Immature natural killer cell (primary cell): Measurements from ENCODE around the gene ZNF799. TPM values are rescaled to one million over a fixed set of nuclear protein-coding genes. Genes with fewer than 3 reads are reported as not detected.
"Not testable (repeated sequence)": the region's sequence is repeated elsewhere in the genome, so short reads cannot be mapped to it uniquely, and the experiment has no call there.

Source experiments
- DNase-seq, 3 donors: peaks; one replicate each; pipeline ENCODE4 v3.0.0; 2022; ENCODE audit warnings: mixed read lengths in 1 of 3
- H3K27ac Mint-ChIP-seq, 6 donors: one replicate each; pipeline ENCODE4 v1.8.0; 2020; ENCODE audit warnings: mixed read lengths in 6 of 6, mild to moderate bottlenecking in 5 of 6, inconsistent platforms in 4 of 6, moderate library complexity in 3 of 6
- H3K27me3 Mint-ChIP-seq, 3 donors: one replicate each; pipeline ENCODE4 v1.8.0; 2020 to 2021; ENCODE audit warnings: low read depth in 3 of 3, mild to moderate bottlenecking in 3 of 3, mixed read lengths in 3 of 3, moderate library complexity in 3 of 3, inconsistent platforms in 1 of 3
- H3K36me3 Mint-ChIP-seq, 3 donors: one replicate each; pipeline ENCODE4 v1.8.0; 2020; ENCODE audit warnings: mixed read lengths in 3 of 3, inconsistent platforms in 2 of 3, mild to moderate bottlenecking in 2 of 3
- H3K4me1 Mint-ChIP-seq, 2 donors: one replicate each; pipeline ENCODE4 v1.8.0; 2020; ENCODE audit warnings: inconsistent platforms in 2 of 2, mild to moderate bottlenecking in 2 of 2, mixed read lengths in 2 of 2, moderate library complexity in 1 of 2
- H3K4me3 Mint-ChIP-seq, 5 donors: one replicate each; pipeline ENCODE4 v1.8.0; 2020; ENCODE audit warnings: mild to moderate bottlenecking in 5 of 5, mixed read lengths in 5 of 5, inconsistent platforms in 3 of 5, moderate library complexity in 3 of 5
- H3K9me3 Mint-ChIP-seq, 6 donors: one replicate each; pipeline ENCODE4 v1.8.0; 2020; ENCODE audit warnings: mild to moderate bottlenecking in 6 of 6, mixed read lengths in 6 of 6, inconsistent platforms in 4 of 6, moderate library complexity in 3 of 6
- polyA plus RNA-seq, 3 donors: library from polyadenylated mRNA; unstranded; fragments of 300-500 nt; fragmentation: Illumina TruSeq; gene quantifications; one replicate each; pipeline ENCODE4 v1.2.3, GENCODE V29; 2021

ZNF799 gene
- 1 to 10 TPM; 4.5 to 9.1 (median 4.7) TPM for polyA plus RNA-seq

DNA sequence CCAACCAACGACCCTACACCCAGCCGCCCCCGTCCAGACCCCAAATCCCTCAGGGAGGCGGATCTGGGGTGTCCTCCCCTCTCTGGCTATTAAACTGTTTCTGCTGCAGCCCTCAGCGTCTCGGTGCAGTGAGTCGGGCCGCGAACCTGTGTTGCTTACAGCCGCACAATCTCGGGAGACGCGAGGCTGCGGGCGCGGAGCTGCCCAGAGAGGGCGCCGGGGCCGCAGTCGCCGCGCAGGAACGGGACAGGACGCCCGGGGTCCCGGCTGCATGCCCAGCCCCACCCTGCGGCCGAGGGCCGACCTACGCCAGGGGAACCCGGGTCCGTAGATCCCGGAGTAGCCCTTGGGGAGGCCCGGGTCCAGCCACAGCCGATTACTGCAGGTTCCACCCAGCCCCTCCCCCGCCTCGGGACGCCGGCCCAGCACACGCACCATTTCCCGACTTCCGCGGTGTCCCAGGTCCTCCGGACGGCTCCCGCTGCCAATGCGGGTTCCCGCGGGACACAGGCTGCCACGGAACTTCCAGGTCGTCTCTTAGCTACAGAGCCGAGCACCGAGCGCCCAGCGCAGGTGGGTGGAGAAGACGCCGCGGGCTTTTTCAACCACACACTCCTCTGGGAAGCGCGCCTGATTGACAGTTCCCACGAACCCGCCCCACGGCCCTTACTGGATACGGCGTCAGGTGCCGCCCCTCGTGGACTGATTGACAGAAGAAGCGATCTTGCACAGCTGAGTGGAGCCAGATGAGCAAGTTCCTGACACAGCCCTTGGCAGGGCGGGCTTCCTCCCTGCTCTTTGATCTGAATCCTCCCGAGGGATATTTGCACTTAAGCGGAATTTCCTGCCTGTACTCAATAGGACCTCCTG is at the start of gene ZNF799:
Gene ZNF799, minus strand, starts transcription at position 639 of the 870 bp plus-strand sequence. Its CDS starts 201 bp downstream, at position 438.
- peak within 1 kb of the TSS; percentile 95 to 97 (median 97) for H3K4me3 Mint-ChIP-seq
- H3K4me1 Mint-ChIP-seq = peaks cover 23 to 36% of the 10 kb centered on the region in 2 donors
- H3K27me3 Mint-ChIP-seq = peaks cover 10 to 14% (median 11%) of the 10 kb centered on the region in 3 donors
- peak; percentile 78 to 81 (median 80) for DNase-seq
- H3K9me3 Mint-ChIP-seq = no peaks in the 10 kb centered on the region
- H3K27ac Mint-ChIP-seq = peak within 1 kb of the TSS; percentile 77 to 92 (median 88)
- H3K36me3 Mint-ChIP-seq = peaks cover 0 to 9% (median 0%) of the 10 kb centered on the region in 3 donors

- Mint-ChIP-seq H3K27ac (no peak overlapping the region), H3K9me3 (peaks cover 12 to 50% (median 16%) of the 10 kb centered on the region in 6 donors), H3K36me3 (peaks cover 13 to 18% (median 16%) of the 10 kb centered on the region in 3 donors), H3K27me3 (peaks cover 0 to 6% (median 2%) of the 10 kb centered on the region in 3 donors), H3K4me3 (peak overlapping the region in 1 of 5 donors; percentile 2), H3K4me1 (no peaks in the 10 kb centered on the region)
- no peak for DNase-seq
Observed at GRCh38 chr19:12450844-12451243, 49.8 kb upstream of the ZNF799 start.

GRCh38 chr19:12448808-12449207 is 47.7 kb upstream of the ZNF799 start:
- Mint-ChIP-seq H3K27ac (no peak overlapping the region), H3K9me3 (peaks cover 15 to 49% (median 20%) of the 10 kb centered on the region in 6 donors), H3K27me3 (peaks cover 2 to 5% (median 2%) of the 10 kb centered on the region in 3 donors), H3K4me1 (no peaks in the 10 kb centered on the region), H3K4me3 (no peak overlapping the region), H3K36me3 (peaks cover 11 to 13% (median 13%) of the 10 kb centered on the region in 3 donors)
- DNase-seq = no peak

- DNase-seq = peak; percentile 98 to 99 (median 98)
- Mint-ChIP-seq H3K4me3 (peak within 1 kb of the TSS; percentile 99 to 100 (median 100)), H3K9me3 (peaks cover 0 to 8% (median 5%) of the 10 kb centered on the region in 6 donors), H3K27ac (peak within 1 kb of the TSS; percentile 93 to 98 (median 96)), H3K27me3 (peaks cover 0 to 8% (median 5%) of the 10 kb centered on the region in 3 donors), H3K4me1 (peaks cover 15 to 20% of the 10 kb centered on the region in 2 donors), H3K36me3 (peaks cover 0 to 4% (median 0%) of the 10 kb centered on the region in 3 donors)
Observed at GRCh38 chr19:12440541-12441316, 39.7 kb upstream of the ZNF799 start, which contains the start of gene ZNF443. TSS of gene ZNF443 (minus strand) at chr19:12441021. CDS start at chr19:12440914, 107 bp downstream.

GRCh38 chr19:12439686-12440540 is 38.8 kb upstream of the ZNF799 start:
- peak overlapping the region; percentile 39 to 93 (median 84) for H3K27ac Mint-ChIP-seq

DNA sequence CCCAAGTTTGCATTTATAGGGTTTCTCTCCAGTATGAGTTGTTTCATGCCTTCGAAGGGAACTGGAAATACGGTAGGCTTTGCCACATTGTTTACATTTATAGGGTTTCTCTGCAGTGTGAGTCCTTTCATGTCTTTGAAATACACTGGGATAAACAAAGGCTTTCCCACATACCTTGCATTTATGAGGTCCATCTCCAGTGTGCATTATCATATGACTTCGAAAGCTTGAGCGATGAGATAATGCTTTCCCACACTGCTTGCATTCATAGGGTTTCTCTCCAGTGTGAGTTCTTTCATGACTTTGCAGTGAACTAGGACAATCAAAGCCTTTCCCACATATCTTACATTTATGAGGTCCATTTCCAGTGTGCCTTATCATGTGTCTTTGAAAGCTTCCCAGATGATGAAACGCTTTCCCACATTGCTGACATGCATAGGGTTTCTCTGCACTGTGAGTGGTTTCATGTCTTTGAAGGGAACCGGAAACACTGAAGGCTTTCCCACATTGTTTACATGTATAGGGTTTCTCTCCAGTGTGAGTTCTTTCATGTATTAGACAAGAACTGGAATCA is 29.7 kb upstream of the ZNF799 start:
- not testable (repeated sequence) for H3K4me1 Mint-ChIP-seq, H3K27me3 Mint-ChIP-seq, H3K27ac Mint-ChIP-seq, H3K4me3 Mint-ChIP-seq, DNase-seq
- Mint-ChIP-seq H3K36me3 (peaks cover 33 to 45% (median 41%) of the 10 kb centered on the region in 3 donors), H3K9me3 (peaks cover 5 to 28% (median 17%) of the 10 kb centered on the region in 6 donors)

More at GRCh38 chr19:12439686-12440540, 38.8 kb upstream of the ZNF799 start:
- not testable (repeated sequence) for H3K9me3 Mint-ChIP-seq, H3K36me3 Mint-ChIP-seq, H3K27me3 Mint-ChIP-seq
- peaks cover 15 to 20% of the 10 kb centered on the region in 2 donors for H3K4me1 Mint-ChIP-seq
- peak; percentile 31 to 47 (median 37) for DNase-seq
- H3K4me3 Mint-ChIP-seq = peak overlapping the region; percentile 88 to 100 (median 99)

- Mint-ChIP-seq H3K4me3 (no peak overlapping the region), H3K36me3 (peaks cover 31 to 38% (median 34%) of the 10 kb centered on the region in 3 donors)
Observed at GRCh38 chr19:12425888-12426274, 24.8 kb upstream of the ZNF799 start.

GRCh38 chr19:12425236-12425887 is 24.3 kb upstream of the ZNF799 start:
- H3K4me3 Mint-ChIP-seq = no peak overlapping the region
- peaks cover 0 to 2% (median 0%) of the 10 kb centered on the region in 3 donors for H3K27me3 Mint-ChIP-seq
- H3K36me3 Mint-ChIP-seq = peaks cover 26 to 33% (median 29%) of the 10 kb centered on the region in 3 donors
- H3K27ac Mint-ChIP-seq = peak overlapping the region in 1 of 6 donors; percentile 55
- no peaks in the 10 kb centered on the region for H3K4me1 Mint-ChIP-seq
- DNase-seq = no peak
- H3K9me3 Mint-ChIP-seq = peaks cover 6 to 24% (median 9%) of the 10 kb centered on the region in 6 donors

More at GRCh38 chr19:12425888-12426274, 24.8 kb upstream of the ZNF799 start:
- DNase-seq = no peak
- peaks cover 10 to 29% (median 13%) of the 10 kb centered on the region in 6 donors for H3K9me3 Mint-ChIP-seq
- peaks cover 0 to 2% (median 0%) of the 10 kb centered on the region in 3 donors for H3K27me3 Mint-ChIP-seq
- H3K27ac Mint-ChIP-seq = no peak overlapping the region
- H3K4me1 Mint-ChIP-seq = no peaks in the 10 kb centered on the region

GRCh38 chr19:12417273-12417672 is 16.2 kb upstream of the ZNF799 start:
- not testable (repeated sequence) for H3K27me3 Mint-ChIP-seq, H3K4me1 Mint-ChIP-seq, H3K27ac Mint-ChIP-seq, DNase-seq, H3K4me3 Mint-ChIP-seq
- Mint-ChIP-seq H3K36me3 (peaks cover 12 to 20% (median 18%) of the 10 kb centered on the region in 3 donors), H3K9me3 (peaks cover 5 to 18% (median 7%) of the 10 kb centered on the region in 6 donors)

GRCh38 chr19:12411893-12412292 is 10.8 kb upstream of the ZNF799 start:
- Mint-ChIP-seq H3K4me3 (no peak overlapping the region), H3K9me3 (peaks cover 0 to 4% (median 1%) of the 10 kb centered on the region in 6 donors), H3K27ac (no peak overlapping the region), H3K36me3 (peaks cover 3 to 7% (median 4%) of the 10 kb centered on the region in 3 donors), H3K4me1 (no peaks in the 10 kb centered on the region), H3K27me3 (peaks cover 0 to 4% (median 3%) of the 10 kb centered on the region in 3 donors)
- no peak for DNase-seq

GRCh38 chr19:12399901-12400632 is 1.0 kb downstream of the ZNF799 start:
- peak; percentile 13 to 15 (median 15) for DNase-seq
- peaks cover 11 to 14% (median 11%) of the 10 kb centered on the region in 3 donors for H3K27me3 Mint-ChIP-seq

More at GRCh38 chr19:12399901-12400632, 1.0 kb downstream of the ZNF799 start:
- H3K27ac Mint-ChIP-seq = peak overlapping the region; percentile 34 to 80 (median 52)
- H3K4me3 Mint-ChIP-seq = peak overlapping the region; percentile 88 to 96 (median 89)
- not testable (repeated sequence) for H3K36me3 Mint-ChIP-seq, H3K9me3 Mint-ChIP-seq
- H3K4me1 Mint-ChIP-seq = peaks cover 23 to 41% of the 10 kb centered on the region in 2 donors
